ENCODE results near the gene B3GAT1. TPM values are rescaled to one million over a fixed set of nuclear protein-coding genes. Genes with fewer than 3 reads are reported as not detected.

Gene B3GAT1
- total RNA-seq, 2 donors from 2014 or later = 0.13 TPM; not detected in 1

- H3K27me3 ChIP-seq = no peaks in the 10 kb centered on the region
- H3K9me3 ChIP-seq = no peaks in the 10 kb centered on the region
- no peaks in the 10 kb centered on the region for H3K36me3 ChIP-seq
- no peak overlapping the region for H3K4me3 ChIP-seq
- no peak overlapping the region for H3K9ac ChIP-seq (ENCODE audit: low read depth in 2 of 2, low read length in 2 of 2)
- no peak overlapping the region for H3K27ac ChIP-seq
- intact Hi-C loops (cut with DNase I) = no loop called here
- H3K4me1 ChIP-seq = no peaks in the 10 kb centered on the region
- TF ChIP-seq CTCF (IDR thresholded peaks at IDR 0.05) = no peak
- no peak for DNase-seq
Observed at GRCh38 chr11:134401825-134402809, 9.9 kb downstream of the B3GAT1 start.

GRCh38 chr11:134399996-134400395, 12.0 kb downstream of the B3GAT1 start:
- no peak for DNase-seq
- intact Hi-C loops (cut with DNase I) = no loop called here
- no peak overlapping the region for H3K27ac ChIP-seq

GRCh38 chr11:134399293-134399654, 12.8 kb downstream of the B3GAT1 start:
- no peak for DNase-seq
- Histone ChIP-seq H3K4me1 (no peaks in the 10 kb centered on the region), H3K27ac (no peak overlapping the region), H3K9ac (ENCODE audit: low read depth in 2 of 2, low read length in 2 of 2) (no peak overlapping the region), H3K4me3 (no peak overlapping the region), H3K9me3 (no peaks in the 10 kb centered on the region), H3K27me3 (no peaks in the 10 kb centered on the region), H3K36me3 (no peaks in the 10 kb centered on the region)
- TF ChIP-seq CTCF (IDR thresholded peaks at IDR 0.05) = no peak
- intact Hi-C loops (cut with DNase I) = no loop called here

More at GRCh38 chr11:134399996-134400395, 12.0 kb downstream of the B3GAT1 start:
- Histone ChIP-seq H3K27me3 (no peaks in the 10 kb centered on the region), H3K4me1 (no peaks in the 10 kb centered on the region), H3K4me3 (no peak overlapping the region), H3K9me3 (no peaks in the 10 kb centered on the region), H3K9ac (ENCODE audit: low read depth in 2 of 2, low read length in 2 of 2) (no peak overlapping the region), H3K36me3 (no peaks in the 10 kb centered on the region)
- TF ChIP-seq CTCF (IDR thresholded peaks at IDR 0.05) = no peak

- Histone ChIP-seq H3K4me1 (no peaks in the 10 kb centered on the region), H3K27ac (no peak overlapping the region), H3K27me3 (no peaks in the 10 kb centered on the region), H3K36me3 (no peaks in the 10 kb centered on the region), H3K9ac (ENCODE audit: low read depth in 2 of 2, low read length in 2 of 2) (no peak overlapping the region), H3K4me3 (no peak overlapping the region), H3K9me3 (no peaks in the 10 kb centered on the region)
- TF ChIP-seq CTCF (IDR thresholded peaks at IDR 0.05) = no peak
- no peak for DNase-seq
- intact Hi-C loops (cut with DNase I) = no loop called here
Observed at GRCh38 chr11:134398644-134399292, 13.3 kb downstream of the B3GAT1 start.

DNA sequence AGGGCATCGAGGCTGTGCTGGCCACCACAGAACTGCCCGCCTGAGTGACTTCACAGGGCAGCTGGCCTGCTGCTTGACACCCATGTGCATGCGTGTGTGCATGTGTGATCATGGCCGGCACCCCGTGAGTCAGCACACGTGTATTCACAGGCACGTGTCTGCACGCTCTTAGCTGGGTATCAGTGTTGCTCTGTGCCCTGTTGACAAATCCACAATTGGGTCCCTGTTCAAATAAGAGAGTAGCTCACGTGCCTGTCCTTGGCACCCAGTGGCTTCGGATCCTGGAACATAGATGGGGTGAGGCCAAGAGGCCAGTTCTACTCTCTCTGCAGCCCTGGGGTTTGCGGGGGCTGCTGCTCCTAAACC, 14.0 kb downstream of the B3GAT1 start:
- Histone ChIP-seq H3K9ac (ENCODE audit: low read depth in 2 of 2, low read length in 2 of 2) (no peak overlapping the region), H3K27me3 (no peaks in the 10 kb centered on the region), H3K4me3 (no peak overlapping the region), H3K36me3 (no peaks in the 10 kb centered on the region), H3K27ac (no peak overlapping the region), H3K9me3 (no peaks in the 10 kb centered on the region), H3K4me1 (no peaks in the 10 kb centered on the region)
- TF ChIP-seq CTCF (IDR thresholded peaks at IDR 0.05) = no peak
- no peak for DNase-seq
- intact Hi-C loops (cut with DNase I) = no loop called here

Data from colonic mucosa (tissue), 4 donors.